Liver (tissue), 9 donors: ENCODE results near the gene MACROH2A1. TPM values are rescaled to one million over a fixed set of nuclear protein-coding genes. Genes with fewer than 3 reads are reported as not detected.
A peak's percentile ranks its signal among the peaks of the same experiment; 100 is the strongest.

Experiments
- DNase-seq: peaks from one replicate; pipeline ENCODE4 v3.0.0-alpha.2; 2017; ENCODE audit warnings: low spot score
- H3K27ac ChIP-seq, 2 donors: one replicate each; pipeline ENCODE4 v1.7.0; 2013; ENCODE audit warnings: inconsistent platforms in 2 of 2, low read length in 2 of 2, control low read depth in 1 of 2, low read depth in 1 of 2, mild to moderate bottlenecking in 1 of 2
- H3K27me3 ChIP-seq, 4 donors: one replicate each; pipeline versions ENCODE4 v1.6.1 to v1.7.0; 2013; ENCODE audit warnings: low read length in 3 of 4, inconsistent platforms in 1 of 4, mild to moderate bottlenecking in 1 of 4, moderate library complexity in 1 of 4; ENCODE audit not compliant: control insufficient read depth in 4 of 4, insufficient read depth in 4 of 4
- H3K36me3 ChIP-seq, 4 donors: one replicate each; pipeline versions ENCODE4 v1.6.1 to v1.7.0; 2013; ENCODE audit warnings: low read length in 3 of 4, mild to moderate bottlenecking in 3 of 4, low read depth in 1 of 4, moderate library complexity in 1 of 4; ENCODE audit not compliant: control insufficient read depth in 4 of 4, insufficient read depth in 3 of 4
- H3K4me1 ChIP-seq, 4 donors: one replicate each; pipeline versions ENCODE4 v1.6.1 to v1.7.0; 2013; ENCODE audit warnings: low read length in 3 of 4, mild to moderate bottlenecking in 3 of 4, moderate library complexity in 1 of 4; ENCODE audit not compliant: control insufficient read depth in 4 of 4, insufficient read depth in 4 of 4
- H3K4me3 ChIP-seq, 3 donors: one replicate each; pipeline versions ENCODE4 v1.6.1 to v1.7.0; 2013; ENCODE audit warnings: low read length in 3 of 3, control low read depth in 1 of 3, low read depth in 1 of 3, mild to moderate bottlenecking in 1 of 3
- H3K9ac ChIP-seq, 2 donors: one replicate each; pipeline ENCODE4 v1.7.0; 2013; ENCODE audit warnings: low read length in 2 of 2, mild to moderate bottlenecking in 2 of 2, moderate library complexity in 2 of 2, control low read depth in 1 of 2, low read depth in 1 of 2
- H3K9me3 ChIP-seq, 4 donors: one replicate each; pipeline versions ENCODE4 v1.6.1 to v1.7.0; 2013; ENCODE audit warnings: low read length in 3 of 4; ENCODE audit not compliant: control insufficient read depth in 4 of 4
- ATF3 ChIP-seq: IDR thresholded peaks from 2 replicates; pipeline ENCODE4 v1.6.1; 2016; ENCODE audit warnings: antibody characterized with exemption
- CTCF ChIP-seq: fragments of 150-350 bp; IDR thresholded peaks from 2 replicates; pipeline ENCODE4 v1.5.1; 2017; ENCODE audit warnings: improper control_type of control experiment, low read depth, low read length; ENCODE audit not compliant: missing input control
- EGR1 ChIP-seq, 2 donors: IDR thresholded peaks; 2 replicates each; pipeline ENCODE4 v1.6.1; 2016 to 2018; ENCODE audit warnings: antibody characterized with exemption in 2 of 2, low read depth in 2 of 2
- FOXA2 ChIP-seq: IDR thresholded peaks from 2 replicates; pipeline ENCODE4 v1.6.1; 2016; ENCODE audit warnings: antibody characterized with exemption
- HNF4G ChIP-seq: IDR thresholded peaks from 2 replicates; pipeline ENCODE4 v1.6.1; 2016; ENCODE audit warnings: antibody characterized with exemption
- JUND ChIP-seq, 2 donors: IDR thresholded peaks; 2 replicates each; pipeline ENCODE4 v1.6.1; 2016; ENCODE audit warnings: antibody characterized with exemption in 2 of 2
- RAD21 ChIP-seq, 2 donors: IDR thresholded peaks; 2 replicates each; pipeline ENCODE4 v1.6.1; 2016; ENCODE audit warnings: antibody characterized with exemption in 2 of 2, mild to moderate bottlenecking in 2 of 2
- REST ChIP-seq: IDR thresholded peaks from 2 replicates; pipeline ENCODE4 v1.6.1; 2016; ENCODE audit warnings: antibody characterized with exemption, mild to moderate bottlenecking
- RXRA ChIP-seq, 2 donors: IDR thresholded peaks; 2 replicates each; pipeline ENCODE4 v1.6.1; 2017 to 2018; ENCODE audit warnings: antibody characterized with exemption in 2 of 2, mild to moderate bottlenecking in 1 of 2
- YY1 ChIP-seq: IDR thresholded peaks from 2 replicates; pipeline ENCODE4 v1.6.1; 2016; ENCODE audit warnings: antibody characterized with exemption, mild to moderate bottlenecking
- ZBTB33 ChIP-seq: IDR thresholded peaks from 2 replicates; pipeline ENCODE4 v1.6.1; 2016; ENCODE audit warnings: antibody characterized with exemption
- WGBS: extraction: QIAGEN DNeasy Blood & Tissue Kit; methylation state at CpG from one replicate; pipeline ENCODE4 v1.1.7; 2013; 5-methylcytosine and 5-hydroxymethylcytosine counted together
- polyA plus RNA-seq, 2 donors: library from polyadenylated mRNA; stranded (reverse) in 1 of 2; unstranded in 1 of 2; fragments of 200-250 nt in 1 of 2; fragments of >200 nt in 1 of 2; fragmentation: Nextera tagmentation in 1 of 2; extraction: Ambion mirVana in 1 of 2; gene quantifications; one replicate each; pipeline versions ENCODE4 v1.2.1 to v1.2.3, GENCODE V29; 2013 to 2015
- total RNA-seq, 2 donors: library from RNA; depleted of rRNA; stranded (reverse); fragments of >200 nt; gene quantifications; one replicate each; pipeline ENCODE4 v1.2.3, GENCODE V29; 2014
- donor health status: healthy.
- donor health status: healthy.
- donor health status: healthy.
- donor health status: healthy.
- donor health status: healthy.

Gene MACROH2A1
- total and polyA plus RNA-seq, 4 donors = 33.7 to 113 (median 62.7) TPM

- H3K9me3 ChIP-seq = no peaks in the 10 kb centered on the region
- no peak overlapping the region for H3K27ac ChIP-seq
- WGBS = 68% methylated on average over 5 of the region's 5 CpGs
- TF ChIP-seq HNF4G (no peak), RAD21 (IDR thresholded peaks at IDR 0.05) (no peak), CTCF (no peak)
- H3K9ac ChIP-seq = no peak overlapping the region
- no peak overlapping the region for H3K4me3 ChIP-seq
- no peaks in the 10 kb centered on the region for H3K36me3 ChIP-seq
- H3K4me1 ChIP-seq = peaks cover 3 to 18% (median 11%) of the 10 kb centered on the region in 4 donors
- DNase-seq = no peak
- H3K27me3 ChIP-seq = no peaks in the 10 kb centered on the region
Observed at GRCh38 chr5:135395451-135395850, 3.6 kb downstream of the MACROH2A1 start.

GRCh38 chr5:135394095-135394494 is 4.9 kb downstream of the MACROH2A1 start:
- no peak for TF ChIP-seq RXRA (IDR thresholded peaks at IDR 0.05)
- no peak for TF ChIP-seq REST
- TF ChIP-seq FOXA2 = no peak
- no peak for DNase-seq
- H3K27ac ChIP-seq = no peak overlapping the region
- H3K4me3 ChIP-seq = no peak overlapping the region
- 85% methylated on average over 1 of the region's 1 CpG for WGBS
- H3K9me3 ChIP-seq = no peaks in the 10 kb centered on the region
- no peaks in the 10 kb centered on the region for H3K27me3 ChIP-seq
- H3K9ac ChIP-seq = no peak overlapping the region
- peaks cover 0 to under 1% (median 0%) of the 10 kb centered on the region in 4 donors for H3K36me3 ChIP-seq
- H3K4me1 ChIP-seq = peaks cover 3 to 18% (median 11%) of the 10 kb centered on the region in 4 donors

- Histone ChIP-seq H3K36me3 (peaks cover 0 to 4% (median 2%) of the 10 kb centered on the region in 4 donors), H3K27ac (peak overlapping the region in 1 of 2 donors; percentile 12), H3K9ac (no peak overlapping the region), H3K4me1 (peaks cover 3 to 18% (median 11%) of the 10 kb centered on the region in 4 donors), H3K9me3 (no peaks in the 10 kb centered on the region), H3K27me3 (no peaks in the 10 kb centered on the region), H3K4me3 (no peak overlapping the region)
- WGBS = 89% methylated on average over 3 of the region's 3 CpGs
- no peak for TF ChIP-seq YY1
- no peak for TF ChIP-seq ZBTB33
- TF ChIP-seq EGR1 (IDR thresholded peaks at IDR 0.05; ENCODE audit: low read depth in 2 of 2) = no peak
- TF ChIP-seq JUND (IDR thresholded peaks at IDR 0.05) = no peak
- no peak for TF ChIP-seq CTCF
- TF ChIP-seq ATF3 = no peak
- DNase-seq = no peak
Observed at GRCh38 chr5:135393691-135394090, 5.3 kb downstream of the MACROH2A1 start.
